GM23338 (cell line): ENCODE measurements around the gene DFFA. TPM values are rescaled to one million over a fixed set of nuclear protein-coding genes. Genes with fewer than 3 reads are reported as not detected.
"Not testable (repeated sequence)": the region's sequence is repeated elsewhere in the genome, so short reads cannot be mapped to it uniquely, and the experiment has no call there.

Experiments used
- ATAC-seq: fragments of 200-7000 bp; cut with Tn5 transposase; 3 replicates; pipeline ENCODE4 v1.9.1; 2020
- DNase-seq: peaks from one replicate; pipeline ENCODE4 v3.0.0-alpha.2; 2015; ENCODE audit warnings: low spot score
- H2AFZ ChIP-seq: fragments of 200-600 bp; sonication (generic); 2 replicates; pipeline ENCODE4 v1.8.0; 2016; ENCODE audit warnings: antibody characterized with exemption, mild to moderate bottlenecking, moderate library complexity
- H3F3A ChIP-seq: fragments of 200-600 bp; sonication (generic); replicated peaks from 2 replicates; pipeline ENCODE4 v1.8.0; 2017; ENCODE audit warnings: antibody characterized with exemption, mixed run types, low read depth
- H3K27ac ChIP-seq: fragments of 200-600 bp; sonication (generic); 2 replicates; pipeline ENCODE4 v1.6.1; 2016; ENCODE audit warnings: low read depth
- H3K27me3 ChIP-seq: fragments of 200-600 bp; sonication (generic); 2 replicates; pipeline ENCODE4 v1.8.0; 2016; ENCODE audit warnings: mild to moderate bottlenecking, mixed run types, moderate library complexity; ENCODE audit not compliant: insufficient read depth
- H3K36me3 ChIP-seq: fragments of 200-600 bp; sonication (generic); 2 replicates; pipeline ENCODE4 v1.8.0; 2016; ENCODE audit warnings: mild to moderate bottlenecking; ENCODE audit not compliant: insufficient read depth
- H3K4me1 ChIP-seq: fragments of 200-600 bp; sonication (generic); 2 replicates; pipeline ENCODE4 v1.8.0; 2016; ENCODE audit warnings: mild to moderate bottlenecking, moderate library complexity; ENCODE audit not compliant: insufficient read depth
- H3K4me2 ChIP-seq: fragments of 200-600 bp; sonication (generic); 2 replicates; pipeline ENCODE4 v1.7.1; 2017; ENCODE audit warnings: mixed run types
- H3K4me3 ChIP-seq: fragments of 200-600 bp; sonication (generic); 2 replicates; pipeline ENCODE4 v1.6.1; 2016; ENCODE audit warnings: mixed run types
- H3K79me2 ChIP-seq: fragments of 200-600 bp; sonication (generic); replicated peaks from 2 replicates; pipeline ENCODE4 v1.8.0; 2017; ENCODE audit warnings: mild to moderate bottlenecking; ENCODE audit not compliant: insufficient read depth
- H3K9me2 ChIP-seq: fragments of 200-600 bp; sonication (generic); 2 replicates; pipeline ENCODE4 v1.8.0; 2017; ENCODE audit not compliant: insufficient read depth
- H4K20me1 ChIP-seq: fragments of 200-600 bp; sonication (generic); replicated peaks from 2 replicates; pipeline ENCODE4 v1.8.0; 2017; ENCODE audit warnings: mild to moderate bottlenecking; ENCODE audit not compliant: insufficient read depth
- H3K27ac Mint-ChIP-seq: 2 replicates; pipeline ENCODE4 v1.8.0; 2020; ENCODE audit warnings: inconsistent platforms, mild to moderate bottlenecking, moderate library complexity, mixed read lengths
- H3K27me3 Mint-ChIP-seq: 3 replicates; pipeline ENCODE4 v1.8.0; 2022; ENCODE audit warnings: low read depth, mild to moderate bottlenecking, moderate library complexity, mixed read lengths, inconsistent platforms; ENCODE audit not compliant: insufficient read depth, poor library complexity
- H3K36me3 Mint-ChIP-seq: 3 replicates; pipeline ENCODE4 v1.8.0; 2021; ENCODE audit warnings: low read depth, mild to moderate bottlenecking, inconsistent platforms, moderate library complexity, mixed read lengths
- H3K4me1 Mint-ChIP-seq: 3 replicates; pipeline ENCODE4 v1.8.0; 2020; ENCODE audit warnings: mild to moderate bottlenecking, inconsistent platforms, mixed read lengths
- H3K4me3 Mint-ChIP-seq: 3 replicates; pipeline ENCODE4 v1.8.0; 2021; ENCODE audit warnings: moderate library complexity, mild to moderate bottlenecking, inconsistent platforms, mixed read lengths
- H3K9me3 Mint-ChIP-seq: 3 replicates; pipeline ENCODE4 v1.8.0; 2020; ENCODE audit warnings: moderate library complexity, mild to moderate bottlenecking, inconsistent platforms, mixed read lengths
- CREB1 ChIP-seq: fragments of 250-450 bp; sonication (Bioruptor Pico); IDR thresholded peaks from 2 replicates; pipeline ENCODE4 v1.5.0; 2020; ENCODE audit warnings: low read depth, mild to moderate bottlenecking, moderate library complexity
- EZH2 ChIP-seq: fragments of 200-600 bp; sonication (generic); IDR thresholded peaks from one replicate; pipeline ENCODE4 v1.8.0; 2017; ENCODE audit warnings: antibody characterized with exemption, mild to moderate bottlenecking, low read depth; ENCODE audit not compliant: unreplicated experiment
- EZH2phosphoT487 ChIP-seq: fragments of 200-600 bp; sonication (generic); IDR thresholded peaks from one replicate; pipeline ENCODE4 v1.8.1; 2018; ENCODE audit warnings: antibody characterized with exemption; ENCODE audit not compliant: unreplicated experiment
- NANOG ChIP-seq: IDR thresholded peaks from 2 replicates; pipeline ENCODE4 v1.6.1; 2016; ENCODE audit warnings: antibody characterized with exemption, borderline replicate concordance
- STAT1 ChIP-seq: IDR thresholded peaks from one replicate; pipeline ENCODE4 v1.6.1; 2016; ENCODE audit warnings: antibody characterized with exemption; ENCODE audit not compliant: unreplicated experiment
- ZNF114 ChIP-seq: fragments of 250-450 bp; sonication (Bioruptor Pico); IDR thresholded peaks from 2 replicates; pipeline ENCODE4 v1.5.0; 2020; ENCODE audit warnings: mild to moderate bottlenecking, moderate library complexity
- polyA plus RNA-seq: library from polyadenylated mRNA; unstranded; fragments of >200 nt; fragmentation: Nextera tagmentation; extraction: Ambion mirVana; gene quantifications from 2 replicates; pipeline ENCODE4 v1.2.1, GENCODE V29; 2016
- total RNA-seq: library from RNA; depleted of rRNA; stranded (reverse); fragments of >200 nt; shearing (Covaris generic); gene quantifications from 2 replicates; pipeline ENCODE4 v1.2.3, GENCODE V29; 2014
- TF ChIP-seq, protein P1 (sequence below): fragments of 250-450 bp; sonication (Bioruptor Pico); IDR thresholded peaks from 2 replicates; pipeline ENCODE4 v1.5.0; 2020; ENCODE audit warnings: mild to moderate bottlenecking, moderate library complexity
- TF ChIP-seq, protein P2 (sequence below), 2 experiments: fragments of 200-600 bp in 1 of 2; sonication (generic) in 1 of 2; conservative IDR thresholded peaks; 2 replicates each; pipeline versions ENCODE4 v1.5.1 to v1.6.1; 2016 to 2017; ENCODE audit warnings: antibody characterized with exemption in 2 of 2, low read depth in 2 of 2, mild to moderate bottlenecking in 2 of 2, moderate library complexity in 1 of 2
- TF ChIP-seq, protein P3 (sequence below): IDR thresholded peaks from 2 replicates; pipeline ENCODE4 v1.6.1; 2016; ENCODE audit warnings: antibody characterized with exemption

The DFFA gene
- total and polyA plus RNA-seq, 2 experiments from 2014 or later, result 65.2 to 82.0 TPM

DNA sequence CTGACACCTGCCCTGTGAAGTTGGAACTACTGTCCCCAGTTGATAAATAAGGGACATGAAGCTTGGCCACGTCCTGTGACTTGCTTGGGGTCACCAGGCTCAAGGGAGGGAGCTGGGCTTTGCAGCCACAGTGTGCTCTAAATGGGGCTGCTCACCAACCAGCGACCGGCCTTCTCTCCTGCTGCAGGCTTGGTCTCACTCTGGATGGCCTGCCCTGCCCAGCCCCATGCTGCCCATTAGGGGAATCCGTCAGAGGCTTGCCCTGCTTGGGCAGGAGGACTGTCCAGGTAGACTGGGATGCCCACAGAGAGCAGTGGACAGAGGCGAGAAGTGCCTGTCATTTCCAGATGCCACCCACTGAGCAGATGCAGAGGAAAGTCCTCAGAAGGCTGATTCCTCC is 43.3 kb downstream of the DFFA start:
- no peak overlapping the region for H3K27ac ChIP-seq
- H3K4me3 Mint-ChIP-seq, result peak overlapping the region; percentile 87; the same call in 2 of the 3 replicates
- H3K79me2 ChIP-seq, result no peaks in the 10 kb centered on the region; the same call in 1 of the 2 replicates
- H3K4me1 ChIP-seq, result no peaks in the 10 kb centered on the region
- H3K27me3 Mint-ChIP-seq, result peaks cover 14% of the 10 kb centered on the region
- H4K20me1 ChIP-seq, result no peaks in the 10 kb centered on the region
- TF ChIP-seq, protein P1, sequence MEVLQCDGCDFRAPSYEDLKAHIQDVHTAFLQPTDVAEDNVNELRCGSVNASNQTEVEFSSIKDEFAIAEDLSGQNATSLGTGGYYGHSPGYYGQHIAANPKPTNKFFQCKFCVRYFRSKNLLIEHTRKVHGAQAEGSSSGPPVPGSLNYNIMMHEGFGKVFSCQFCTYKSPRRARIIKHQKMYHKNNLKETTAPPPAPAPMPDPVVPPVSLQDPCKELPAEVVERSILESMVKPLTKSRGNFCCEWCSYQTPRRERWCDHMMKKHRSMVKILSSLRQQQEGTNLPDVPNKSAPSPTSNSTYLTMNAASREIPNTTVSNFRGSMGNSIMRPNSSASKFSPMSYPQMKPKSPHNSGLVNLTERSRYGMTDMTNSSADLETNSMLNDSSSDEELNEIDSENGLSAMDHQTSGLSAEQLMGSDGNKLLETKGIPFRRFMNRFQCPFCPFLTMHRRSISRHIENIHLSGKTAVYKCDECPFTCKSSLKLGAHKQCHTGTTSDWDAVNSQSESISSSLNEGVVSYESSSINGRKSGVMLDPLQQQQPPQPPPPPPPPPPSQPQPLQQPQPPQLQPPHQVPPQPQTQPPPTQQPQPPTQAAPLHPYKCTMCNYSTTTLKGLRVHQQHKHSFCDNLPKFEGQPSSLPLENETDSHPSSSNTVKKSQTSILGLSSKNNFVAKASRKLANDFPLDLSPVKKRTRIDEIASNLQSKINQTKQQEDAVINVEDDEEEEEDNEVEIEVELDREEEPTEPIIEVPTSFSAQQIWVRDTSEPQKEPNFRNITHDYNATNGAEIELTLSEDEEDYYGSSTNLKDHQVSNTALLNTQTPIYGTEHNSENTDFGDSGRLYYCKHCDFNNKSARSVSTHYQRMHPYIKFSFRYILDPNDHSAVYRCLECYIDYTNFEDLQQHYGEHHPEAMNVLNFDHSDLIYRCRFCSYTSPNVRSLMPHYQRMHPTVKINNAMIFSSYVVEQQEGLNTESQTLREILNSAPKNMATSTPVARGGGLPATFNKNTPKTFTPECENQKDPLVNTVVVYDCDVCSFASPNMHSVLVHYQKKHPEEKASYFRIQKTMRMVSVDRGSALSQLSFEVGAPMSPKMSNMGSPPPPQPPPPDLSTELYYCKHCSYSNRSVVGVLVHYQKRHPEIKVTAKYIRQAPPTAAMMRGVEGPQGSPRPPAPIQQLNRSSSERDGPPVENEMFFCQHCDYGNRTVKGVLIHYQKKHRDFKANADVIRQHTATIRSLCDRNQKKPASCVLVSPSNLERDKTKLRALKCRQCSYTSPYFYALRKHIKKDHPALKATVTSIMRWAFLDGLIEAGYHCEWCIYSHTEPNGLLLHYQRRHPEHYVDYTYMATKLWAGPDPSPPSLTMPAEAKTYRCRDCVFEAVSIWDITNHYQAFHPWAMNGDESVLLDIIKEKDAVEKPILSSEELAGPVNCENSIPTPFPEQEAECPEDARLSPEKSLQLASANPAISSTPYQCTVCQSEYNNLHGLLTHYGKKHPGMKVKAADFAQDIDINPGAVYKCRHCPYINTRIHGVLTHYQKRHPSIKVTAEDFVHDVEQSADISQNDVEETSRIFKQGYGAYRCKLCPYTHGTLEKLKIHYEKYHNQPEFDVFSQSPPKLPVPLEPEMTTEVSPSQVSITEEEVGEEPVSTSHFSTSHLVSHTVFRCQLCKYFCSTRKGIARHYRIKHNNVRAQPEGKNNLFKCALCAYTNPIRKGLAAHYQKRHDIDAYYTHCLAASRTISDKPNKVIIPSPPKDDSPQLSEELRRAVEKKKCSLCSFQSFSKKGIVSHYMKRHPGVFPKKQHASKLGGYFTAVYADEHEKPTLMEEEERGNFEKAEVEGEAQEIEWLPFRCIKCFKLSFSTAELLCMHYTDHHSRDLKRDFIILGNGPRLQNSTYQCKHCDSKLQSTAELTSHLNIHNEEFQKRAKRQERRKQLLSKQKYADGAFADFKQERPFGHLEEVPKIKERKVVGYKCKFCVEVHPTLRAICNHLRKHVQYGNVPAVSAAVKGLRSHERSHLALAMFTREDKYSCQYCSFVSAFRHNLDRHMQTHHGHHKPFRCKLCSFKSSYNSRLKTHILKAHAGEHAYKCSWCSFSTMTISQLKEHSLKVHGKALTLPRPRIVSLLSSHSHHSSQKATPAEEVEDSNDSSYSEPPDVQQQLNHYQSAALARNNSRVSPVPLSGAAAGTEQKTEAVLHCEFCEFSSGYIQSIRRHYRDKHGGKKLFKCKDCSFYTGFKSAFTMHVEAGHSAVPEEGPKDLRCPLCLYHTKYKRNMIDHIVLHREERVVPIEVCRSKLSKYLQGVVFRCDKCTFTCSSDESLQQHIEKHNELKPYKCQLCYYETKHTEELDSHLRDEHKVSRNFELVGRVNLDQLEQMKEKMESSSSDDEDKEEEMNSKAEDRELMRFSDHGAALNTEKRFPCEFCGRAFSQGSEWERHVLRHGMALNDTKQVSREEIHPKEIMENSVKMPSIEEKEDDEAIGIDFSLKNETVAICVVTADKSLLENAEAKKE (CRISPR knock-in tag), result no peak
- TF ChIP-seq NANOG (no peak), EZH2 (no peak), ZNF114 (CRISPR knock-in tag) (no peak), CREB1 (no peak), EZH2phosphoT487 (no peak), STAT1 (no peak)
- TF ChIP-seq, protein P2, sequence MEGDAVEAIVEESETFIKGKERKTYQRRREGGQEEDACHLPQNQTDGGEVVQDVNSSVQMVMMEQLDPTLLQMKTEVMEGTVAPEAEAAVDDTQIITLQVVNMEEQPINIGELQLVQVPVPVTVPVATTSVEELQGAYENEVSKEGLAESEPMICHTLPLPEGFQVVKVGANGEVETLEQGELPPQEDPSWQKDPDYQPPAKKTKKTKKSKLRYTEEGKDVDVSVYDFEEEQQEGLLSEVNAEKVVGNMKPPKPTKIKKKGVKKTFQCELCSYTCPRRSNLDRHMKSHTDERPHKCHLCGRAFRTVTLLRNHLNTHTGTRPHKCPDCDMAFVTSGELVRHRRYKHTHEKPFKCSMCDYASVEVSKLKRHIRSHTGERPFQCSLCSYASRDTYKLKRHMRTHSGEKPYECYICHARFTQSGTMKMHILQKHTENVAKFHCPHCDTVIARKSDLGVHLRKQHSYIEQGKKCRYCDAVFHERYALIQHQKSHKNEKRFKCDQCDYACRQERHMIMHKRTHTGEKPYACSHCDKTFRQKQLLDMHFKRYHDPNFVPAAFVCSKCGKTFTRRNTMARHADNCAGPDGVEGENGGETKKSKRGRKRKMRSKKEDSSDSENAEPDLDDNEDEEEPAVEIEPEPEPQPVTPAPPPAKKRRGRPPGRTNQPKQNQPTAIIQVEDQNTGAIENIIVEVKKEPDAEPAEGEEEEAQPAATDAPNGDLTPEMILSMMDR (conservative IDR thresholded peaks at IDR 0.05; ENCODE audit: low read depth in 2 of 2), result no peak
- TF ChIP-seq, protein P3, sequence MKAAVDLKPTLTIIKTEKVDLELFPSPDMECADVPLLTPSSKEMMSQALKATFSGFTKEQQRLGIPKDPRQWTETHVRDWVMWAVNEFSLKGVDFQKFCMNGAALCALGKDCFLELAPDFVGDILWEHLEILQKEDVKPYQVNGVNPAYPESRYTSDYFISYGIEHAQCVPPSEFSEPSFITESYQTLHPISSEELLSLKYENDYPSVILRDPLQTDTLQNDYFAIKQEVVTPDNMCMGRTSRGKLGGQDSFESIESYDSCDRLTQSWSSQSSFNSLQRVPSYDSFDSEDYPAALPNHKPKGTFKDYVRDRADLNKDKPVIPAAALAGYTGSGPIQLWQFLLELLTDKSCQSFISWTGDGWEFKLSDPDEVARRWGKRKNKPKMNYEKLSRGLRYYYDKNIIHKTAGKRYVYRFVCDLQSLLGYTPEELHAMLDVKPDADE, result no peak
- no peaks in the 10 kb centered on the region for H3K27me3 ChIP-seq
- no peak overlapping the region for H2AFZ ChIP-seq
- no peaks in the 10 kb centered on the region for H3K9me2 ChIP-seq
- no peak for ATAC-seq
- no peak overlapping the region for H3K4me2 ChIP-seq
- no peak for DNase-seq
- no peaks in the 10 kb centered on the region for H3K36me3 ChIP-seq
- peaks cover 16% of the 10 kb centered on the region for H3K4me1 Mint-ChIP-seq
- peaks cover 6% of the 10 kb centered on the region; the same call in 2 of the 3 replicates for H3K36me3 Mint-ChIP-seq
- H3K27ac Mint-ChIP-seq, result no peak overlapping the region
- H3K4me3 ChIP-seq, result no peak overlapping the region
- H3F3A ChIP-seq, result peaks cover 13% of the 10 kb centered on the region
- H3K9me3 Mint-ChIP-seq, result no peaks in the 10 kb centered on the region

DNA sequence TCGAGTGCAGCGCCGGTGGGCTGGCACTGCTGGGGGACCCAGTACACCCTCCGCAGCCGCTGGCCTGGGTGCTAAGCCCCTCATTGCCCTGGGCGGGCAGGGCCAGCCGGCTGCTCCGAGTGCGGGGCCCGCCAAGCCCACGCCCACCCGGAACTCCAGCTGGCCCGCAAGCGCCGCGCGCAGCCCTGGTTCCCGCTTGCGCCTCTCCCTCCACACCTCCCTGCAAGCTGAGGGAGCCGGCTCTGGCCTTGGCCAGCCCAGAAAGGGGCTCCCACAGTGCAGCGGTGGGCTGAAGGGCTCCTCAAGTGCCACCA is 45.8 kb downstream of the DFFA start:
- H3K36me3 Mint-ChIP-seq, H3K27ac ChIP-seq, H3K27ac Mint-ChIP-seq, H4K20me1 ChIP-seq, H3K9me2 ChIP-seq, H3K4me3 ChIP-seq, H3K4me3 Mint-ChIP-seq, DNase-seq, H3K79me2 ChIP-seq, H3K9me3 Mint-ChIP-seq, H2AFZ ChIP-seq, ATAC-seq, H3K4me1 ChIP-seq, H3K4me2 ChIP-seq, H3K36me3 ChIP-seq, H3K27me3 ChIP-seq: not testable (repeated sequence)
- Mint-ChIP-seq H3K27me3 (peaks cover 14% of the 10 kb centered on the region), H3K4me1 (peaks cover 16% of the 10 kb centered on the region)
- peaks cover 15% of the 10 kb centered on the region for H3F3A ChIP-seq
